ENCODE results near the gene COL16A1. TPM values are rescaled to one million over a fixed set of nuclear protein-coding genes. Genes with fewer than 3 reads are reported as not detected.

Gene COL16A1
- total and polyA plus RNA-seq, 2 of the 4 experiments (the other 2 are of a cell fraction): 34.2 to 62.8 TPM

DNA sequence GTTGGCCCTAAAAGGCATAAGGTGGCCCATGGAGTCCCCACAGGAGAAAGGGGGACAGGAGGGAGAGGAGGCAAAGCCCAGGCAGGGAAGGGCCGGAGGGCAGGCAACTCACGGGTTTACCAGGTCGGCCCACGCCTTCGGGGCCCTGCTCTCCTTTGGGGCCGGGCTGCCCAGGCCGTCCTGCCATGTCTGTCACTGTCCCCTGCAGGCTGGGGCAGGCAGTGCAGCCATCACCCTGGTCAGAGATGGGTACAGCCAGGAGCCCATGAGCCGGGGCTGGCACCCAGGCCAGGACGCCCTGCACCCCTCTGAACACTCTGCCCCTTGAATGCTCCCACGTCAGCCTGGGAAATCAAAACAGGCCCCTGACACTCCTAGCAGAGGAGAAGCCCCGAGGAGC is 19.8 kb downstream of the COL16A1 start:
- dilution Hi-C loops (cut with HindIII; ENCODE audit: low sequenced_read_pairs, unreplicated experiment): no loop called here
- H3K4me2 ChIP-seq (ENCODE audit: low read depth, low read length): no peak overlapping the region
- peak; percentile 34; the same call in 1 of the 2 replicates for ATAC-seq (ENCODE audit: low read depth)
- no peak overlapping the region for H2BK5ac ChIP-seq (ENCODE audit: low read depth, low read length, poor library complexity, severe bottlenecking)
- H3K9me1 ChIP-seq (ENCODE audit: insufficient read depth, low read length): peaks cover 11% of the 10 kb centered on the region
- CTCF ChIA-PET: no interaction called here
- no peak overlapping the region for H2BK20ac ChIP-seq (ENCODE audit: low read depth, low read length)
- BruUV-seq (replicated peaks): no TSS peak
- H3K18ac ChIP-seq (ENCODE audit: low read depth, low read length): no peak overlapping the region
- H4K20me1 ChIP-seq (ENCODE audit: insufficient read depth, low read length): no peaks in the 10 kb centered on the region
- no peak overlapping the region for H3K56ac ChIP-seq (ENCODE audit: extremely low read depth, insufficient read depth, low read length)
- H4K5ac ChIP-seq (ENCODE audit: low read depth, low read length): no peak overlapping the region
- no peak overlapping the region for H3K27ac ChIP-seq (ENCODE audit: insufficient read depth, low read length)
- no peak overlapping the region for H3K4me3 ChIP-seq (ENCODE audit: insufficient read depth, low read depth, low read length)
- H3K79me1 ChIP-seq (ENCODE audit: low read depth in 1 of 2, low read length in 2 of 2): peaks cover 7 to 35% of the 10 kb centered on the region in 2 experiments; a peak in 3 of 4 replicates
- no peak overlapping the region for H2AK5ac ChIP-seq (ENCODE audit: low read depth, low read length)
- H2BK120ac ChIP-seq (ENCODE audit: low read depth, low read length): no peak overlapping the region
- H2AFZ ChIP-seq (replicated peaks; ENCODE audit: low read length, poor library complexity): no peak overlapping the region
- in situ Hi-C loops (cut with MboI; ENCODE audit: low sequenced_read_pairs): no loop called here
- H3K36me3 ChIP-seq (ENCODE audit: control insufficient read depth, insufficient read depth, low read length): peaks cover 82% of the 10 kb centered on the region
- H3K4ac ChIP-seq (ENCODE audit: low read depth, low read length): no peak overlapping the region
- H3K23ac ChIP-seq (ENCODE audit: low read depth, low read length): no peak overlapping the region
- H4K8ac ChIP-seq (ENCODE audit: low read depth in 2 of 2, low read length in 2 of 2): no peak overlapping the region
- H3K14ac ChIP-seq (replicated peaks; ENCODE audit: low read depth, low read length): no peak overlapping the region
- WGBS, 2 experiments (ENCODE audit: extremely low coverage in 2 of 2, insufficient read length in 1 of 2): 90% methylated on average over 3 of the region's 11 CpGs; no CpG with 5 or more reads in 1 of the 2 experiments
- no peak overlapping the region for H3K9ac ChIP-seq (ENCODE audit: low read depth, low read length)
- no peaks in the 10 kb centered on the region for H3K27me3 ChIP-seq (ENCODE audit: control insufficient read depth, insufficient read depth, low read length)
- POLR2A ChIA-PET (ENCODE audit: unreplicated experiment): no interaction called here
- H3K4me1 ChIP-seq (ENCODE audit: control insufficient read depth, insufficient read depth, low read length): peaks cover 16% of the 10 kb centered on the region
- no peak overlapping the region for H4K91ac ChIP-seq (ENCODE audit: insufficient read depth, low read depth, low read length)
- peak overlapping the region; percentile 39 for H2AK9ac ChIP-seq (replicated peaks; ENCODE audit: low read depth, low read length, poor library complexity)
- no peak for TF ChIP-seq RCOR1 (IDR thresholded peaks at IDR 0.05; ENCODE audit: insufficient replicate concordance, low read length)
- TF ChIP-seq, protein P1, sequence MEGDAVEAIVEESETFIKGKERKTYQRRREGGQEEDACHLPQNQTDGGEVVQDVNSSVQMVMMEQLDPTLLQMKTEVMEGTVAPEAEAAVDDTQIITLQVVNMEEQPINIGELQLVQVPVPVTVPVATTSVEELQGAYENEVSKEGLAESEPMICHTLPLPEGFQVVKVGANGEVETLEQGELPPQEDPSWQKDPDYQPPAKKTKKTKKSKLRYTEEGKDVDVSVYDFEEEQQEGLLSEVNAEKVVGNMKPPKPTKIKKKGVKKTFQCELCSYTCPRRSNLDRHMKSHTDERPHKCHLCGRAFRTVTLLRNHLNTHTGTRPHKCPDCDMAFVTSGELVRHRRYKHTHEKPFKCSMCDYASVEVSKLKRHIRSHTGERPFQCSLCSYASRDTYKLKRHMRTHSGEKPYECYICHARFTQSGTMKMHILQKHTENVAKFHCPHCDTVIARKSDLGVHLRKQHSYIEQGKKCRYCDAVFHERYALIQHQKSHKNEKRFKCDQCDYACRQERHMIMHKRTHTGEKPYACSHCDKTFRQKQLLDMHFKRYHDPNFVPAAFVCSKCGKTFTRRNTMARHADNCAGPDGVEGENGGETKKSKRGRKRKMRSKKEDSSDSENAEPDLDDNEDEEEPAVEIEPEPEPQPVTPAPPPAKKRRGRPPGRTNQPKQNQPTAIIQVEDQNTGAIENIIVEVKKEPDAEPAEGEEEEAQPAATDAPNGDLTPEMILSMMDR (conservative IDR thresholded peaks at IDR 0.05; ENCODE audit: low read depth, low read length): peak; percentile 22; the same call in 1 of the 2 replicates
- H3K9me3 ChIP-seq (ENCODE audit: control insufficient read depth, insufficient read depth, low read length): no peaks in the 10 kb centered on the region
- intact Hi-C loops (cut with micrococcal nuclease): no loop called here
- no peak for DNase-seq
- H2BK15ac ChIP-seq (ENCODE audit: low read depth, low read length): no peak overlapping the region

Measured in IMR-90 (cell line).